Colonic mucosa (tissue), 4 donors: Measurements from ENCODE around the gene SYNDIG1. TPM values are rescaled to one million over a fixed set of nuclear protein-coding genes. Genes with fewer than 3 reads are reported as not detected.

Experiments
- DNase-seq: peaks from one replicate; pipeline ENCODE4 v3.0.0-alpha.2; 2020
- H3K27ac ChIP-seq: fragments of 200-600 bp; one replicate; pipeline ENCODE4 v1.8.0; 2021
- H3K27me3 ChIP-seq: fragments of 200-600 bp; one replicate; pipeline ENCODE4 v1.8.0; 2021
- H3K36me3 ChIP-seq: fragments of 200-600 bp; one replicate; pipeline ENCODE4 v1.8.0; 2021
- H3K4me1 ChIP-seq: fragments of 200-600 bp; one replicate; pipeline ENCODE4 v1.8.0; 2021; ENCODE audit warnings: mild to moderate bottlenecking
- H3K4me3 ChIP-seq: fragments of 200-600 bp; one replicate; pipeline ENCODE4 v1.8.0; 2021
- H3K9ac ChIP-seq, 2 donors: one replicate each; pipeline ENCODE4 v1.7.0; 2013; ENCODE audit warnings: control low read depth in 2 of 2, low read depth in 2 of 2, low read length in 2 of 2
- H3K9me3 ChIP-seq: fragments of 200-600 bp; one replicate; pipeline ENCODE4 v1.8.0; 2021
- intact Hi-C: fragments of 100-400 bp; cut with DNase I; formaldehyde crosslinking; loops from one replicate; pipeline ENCODE4 v1.14.1; 2022
- total RNA-seq, 2 donors: library from RNA; stranded (reverse); fragmentation: NEBNext Ultra II Directional in 1 of 2; extraction: Animal tissue kit (Norgen Biotek cat#: 25700) in 1 of 2; gene quantifications; one replicate each; pipeline ENCODE4 v1.2.1, GENCODE V29; 2021
- TF ChIP-seq, protein P1 (sequence below): fragments of 200-600 bp; IDR thresholded peaks from one replicate; pipeline ENCODE4 v1.8.0; 2022; ENCODE audit warnings: antibody characterized with exemption, mild to moderate bottlenecking
- donor health status: healthy.
- donor health status: DM: no; HTN: no; CAD: no.
- donor health status: DM: no; HTN: no; CAD: no.

Gene SYNDIG1
- total RNA-seq, 2 donors from 2014 or later: 0.10 to 0.19 TPM

DNA sequence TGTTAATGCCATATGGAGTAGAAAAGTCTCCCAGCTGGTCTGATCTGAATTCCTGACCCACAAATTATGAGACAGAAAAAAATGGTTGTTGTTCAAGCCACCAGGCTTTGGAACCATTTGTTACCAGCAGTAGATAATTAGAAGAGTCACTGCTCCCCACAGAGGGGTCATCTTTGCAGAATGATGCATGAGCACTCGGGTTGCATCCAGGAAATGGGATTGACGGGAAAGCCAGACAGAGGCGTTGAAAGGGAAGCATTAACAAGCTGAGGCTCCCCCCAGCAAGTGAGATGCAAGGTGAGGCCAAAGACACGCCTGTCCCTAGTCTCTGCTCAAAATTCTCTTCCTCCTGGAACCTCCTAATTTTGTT, 182.5 kb downstream of the SYNDIG1 start:
- Histone ChIP-seq H3K9ac (no peak overlapping the region), H3K4me3 (no peak overlapping the region), H3K27me3 (no peaks in the 10 kb centered on the region), H3K9me3 (no peaks in the 10 kb centered on the region), H3K36me3 (no peaks in the 10 kb centered on the region), H3K27ac (no peak overlapping the region), H3K4me1 (no peaks in the 10 kb centered on the region)
- DNase-seq: no peak
- intact Hi-C loops: no loop called here
- TF ChIP-seq, protein P1, sequence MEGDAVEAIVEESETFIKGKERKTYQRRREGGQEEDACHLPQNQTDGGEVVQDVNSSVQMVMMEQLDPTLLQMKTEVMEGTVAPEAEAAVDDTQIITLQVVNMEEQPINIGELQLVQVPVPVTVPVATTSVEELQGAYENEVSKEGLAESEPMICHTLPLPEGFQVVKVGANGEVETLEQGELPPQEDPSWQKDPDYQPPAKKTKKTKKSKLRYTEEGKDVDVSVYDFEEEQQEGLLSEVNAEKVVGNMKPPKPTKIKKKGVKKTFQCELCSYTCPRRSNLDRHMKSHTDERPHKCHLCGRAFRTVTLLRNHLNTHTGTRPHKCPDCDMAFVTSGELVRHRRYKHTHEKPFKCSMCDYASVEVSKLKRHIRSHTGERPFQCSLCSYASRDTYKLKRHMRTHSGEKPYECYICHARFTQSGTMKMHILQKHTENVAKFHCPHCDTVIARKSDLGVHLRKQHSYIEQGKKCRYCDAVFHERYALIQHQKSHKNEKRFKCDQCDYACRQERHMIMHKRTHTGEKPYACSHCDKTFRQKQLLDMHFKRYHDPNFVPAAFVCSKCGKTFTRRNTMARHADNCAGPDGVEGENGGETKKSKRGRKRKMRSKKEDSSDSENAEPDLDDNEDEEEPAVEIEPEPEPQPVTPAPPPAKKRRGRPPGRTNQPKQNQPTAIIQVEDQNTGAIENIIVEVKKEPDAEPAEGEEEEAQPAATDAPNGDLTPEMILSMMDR: no peak

DNA sequence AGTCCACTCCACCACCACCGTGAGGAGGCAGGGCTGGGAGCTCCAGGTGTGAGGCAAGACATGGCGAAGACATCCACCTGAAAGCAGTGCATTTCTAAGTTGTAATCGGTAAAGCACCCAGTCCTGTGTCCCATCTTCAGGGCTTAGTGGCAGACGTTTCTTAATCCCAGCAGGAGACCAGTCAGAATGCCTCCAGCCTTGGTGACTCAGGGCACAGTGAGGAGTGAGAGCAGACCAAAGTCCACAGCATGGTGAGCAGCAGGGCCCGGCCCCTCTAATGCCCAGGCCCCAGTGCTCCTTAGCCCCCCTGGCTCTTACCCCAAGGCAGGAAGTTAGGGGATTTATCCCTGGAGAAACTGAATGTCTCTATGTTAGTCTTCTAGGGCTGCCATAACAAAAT, 183.9 kb downstream of the SYNDIG1 start:
- intact Hi-C loops: no loop called here
- Histone ChIP-seq H3K4me1 (no peaks in the 10 kb centered on the region), H3K4me3 (no peak overlapping the region), H3K9ac (no peak overlapping the region), H3K36me3 (no peaks in the 10 kb centered on the region), H3K9me3 (no peaks in the 10 kb centered on the region), H3K27me3 (no peaks in the 10 kb centered on the region), H3K27ac (no peak overlapping the region)
- TF ChIP-seq, protein P1: no peak
- no peak for DNase-seq

DNA sequence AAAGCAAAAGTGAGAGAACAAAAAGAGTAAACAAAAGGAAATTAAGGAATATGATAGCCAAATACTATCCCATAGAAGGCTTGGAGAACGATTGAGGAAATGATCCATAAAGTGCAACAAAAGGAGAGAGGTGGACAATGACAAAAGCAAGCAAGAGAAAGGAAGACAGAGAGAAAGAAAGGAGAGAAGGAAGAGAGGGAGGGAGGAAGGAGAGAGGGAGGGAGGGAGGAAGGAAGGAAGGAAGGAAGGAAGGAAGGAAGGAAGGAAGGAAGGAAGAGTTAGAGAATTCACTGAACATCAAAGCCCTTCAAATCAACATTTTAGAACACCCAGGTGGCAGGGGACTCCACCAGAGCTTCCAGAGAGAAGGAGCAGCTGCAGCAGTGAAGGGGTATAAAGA, 185.0 kb downstream of the SYNDIG1 start:
- Histone ChIP-seq H3K9ac (no peak overlapping the region), H3K36me3 (no peaks in the 10 kb centered on the region), H3K4me3 (no peak overlapping the region), H3K4me1 (no peaks in the 10 kb centered on the region), H3K9me3 (no peaks in the 10 kb centered on the region), H3K27ac (no peak overlapping the region), H3K27me3 (no peaks in the 10 kb centered on the region)
- intact Hi-C loops: no loop called here
- TF ChIP-seq, protein P1: no peak
- no peak for DNase-seq

DNA sequence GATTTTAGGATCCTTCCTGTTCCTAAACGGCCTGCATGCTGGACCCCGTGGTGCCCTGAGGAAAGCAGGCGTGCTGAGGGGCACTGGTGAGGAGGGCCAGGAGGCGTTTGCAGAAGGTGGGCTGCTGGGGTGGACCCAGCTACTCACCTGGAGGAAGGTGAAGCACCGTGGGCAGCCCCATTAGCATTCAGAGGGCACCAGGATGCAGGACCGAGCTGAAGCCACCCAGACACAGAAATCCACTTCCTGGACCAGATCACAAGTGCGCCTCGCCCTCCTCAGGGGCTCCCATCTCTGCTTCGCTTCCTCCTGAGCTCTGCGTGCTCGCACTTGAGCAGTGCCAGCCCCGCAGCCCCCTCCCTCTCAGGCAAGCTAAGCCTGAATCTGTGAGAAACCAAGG, 187.0 kb downstream of the SYNDIG1 start:
- H3K27ac ChIP-seq: no peak overlapping the region
- no peaks in the 10 kb centered on the region for H3K36me3 ChIP-seq
- H3K4me3 ChIP-seq: no peak overlapping the region
- no peaks in the 10 kb centered on the region for H3K9me3 ChIP-seq
- intact Hi-C loops: no loop called here
- no peak for DNase-seq
- no peaks in the 10 kb centered on the region for H3K4me1 ChIP-seq
- TF ChIP-seq, protein P1: no peak
- H3K9ac ChIP-seq: no peak overlapping the region
- no peaks in the 10 kb centered on the region for H3K27me3 ChIP-seq

DNA sequence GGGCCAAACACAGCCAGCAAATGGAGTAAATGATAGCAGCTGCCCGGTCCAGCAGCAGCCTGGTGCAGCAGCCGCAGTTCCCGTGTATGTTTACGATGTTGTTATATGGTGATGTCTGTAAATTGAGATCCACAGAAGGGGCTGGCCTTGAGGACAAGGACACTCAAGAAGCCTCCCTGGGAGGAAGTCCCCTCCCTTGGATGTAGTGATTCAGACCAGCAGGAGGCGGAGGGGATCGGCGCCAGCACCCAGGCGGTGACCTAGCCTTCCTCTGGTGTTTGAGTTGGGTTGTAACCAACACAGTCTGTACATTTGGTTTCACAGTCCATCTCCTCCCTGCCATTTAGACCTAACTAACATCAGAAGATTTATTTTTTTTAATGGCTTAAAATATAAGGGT, 187.8 kb downstream of the SYNDIG1 start:
- no peak for DNase-seq
- Histone ChIP-seq H3K4me1 (no peaks in the 10 kb centered on the region), H3K9me3 (no peaks in the 10 kb centered on the region), H3K27me3 (no peaks in the 10 kb centered on the region), H3K36me3 (no peaks in the 10 kb centered on the region), H3K9ac (no peak overlapping the region), H3K27ac (no peak overlapping the region), H3K4me3 (no peak overlapping the region)
- TF ChIP-seq, protein P1: no peak
- intact Hi-C loops: no loop called here
